GM18499 (cell line): ENCODE data around the gene TRIM25.
"Not testable (repeated sequence)": the region's sequence is repeated elsewhere in the genome, so short reads cannot be mapped to it uniquely, and the experiment has no call there.

Source experiments
- ATAC-seq: cut with Tn5 transposase; IDR thresholded peaks from one replicate; pipeline ENCODE4 v1.9.1; 2021; ENCODE audit warnings: moderate number of reproducible peaks; ENCODE audit not compliant: insufficient read depth, unreplicated experiment

Gene TRIM25

DNA sequence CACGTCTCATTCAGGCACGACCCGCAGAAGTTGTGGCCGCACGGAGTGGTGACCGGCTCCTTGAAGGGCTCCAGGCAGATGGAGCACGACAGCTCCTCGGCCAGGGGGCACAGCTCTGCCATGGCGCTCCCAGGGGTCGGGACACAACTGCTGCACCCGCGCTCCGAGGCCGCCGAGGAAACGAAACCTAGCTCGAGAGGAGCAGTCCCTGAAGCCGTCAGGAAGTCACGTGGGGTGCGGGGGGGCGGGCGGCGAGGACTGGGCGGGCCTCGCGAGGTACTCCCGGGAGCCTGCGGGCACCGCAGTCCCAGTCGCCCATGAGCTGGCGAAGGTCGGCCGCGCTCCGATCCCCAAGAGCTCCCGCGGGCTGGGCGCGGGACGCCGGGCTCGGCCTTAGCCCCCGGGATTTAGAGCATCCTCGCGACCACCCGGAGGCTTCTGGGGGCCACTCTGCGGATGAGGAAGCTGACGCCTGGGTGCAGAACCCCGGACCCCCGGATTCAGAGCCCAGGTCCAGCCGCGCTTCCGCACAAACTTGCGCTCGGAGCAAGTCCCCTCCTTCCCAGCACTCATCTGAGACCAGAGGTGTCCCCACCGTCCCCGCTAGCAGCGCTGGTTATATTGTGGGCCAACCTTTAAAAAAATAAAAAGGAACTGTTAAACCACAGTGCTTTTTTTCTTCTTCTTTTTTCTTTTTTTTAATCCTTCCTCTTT is at the start of gene TRIM25:
Gene TRIM25, minus strand, starts transcription at position 183 of the 714 bp plus-strand sequence. Its CDS starts 61 bp downstream, at position 122.
- peak; percentile 44 for ATAC-seq

- ATAC-seq, result peak; percentile 80
Observed at GRCh38 chr17:56960596-56961538, 47.0 kb upstream of the TRIM25 start, which contains the start of gene COIL. TSS of gene COIL (minus strand) at chr17:56961050. CDS start at chr17:56961019, 31 bp downstream.

DNA sequence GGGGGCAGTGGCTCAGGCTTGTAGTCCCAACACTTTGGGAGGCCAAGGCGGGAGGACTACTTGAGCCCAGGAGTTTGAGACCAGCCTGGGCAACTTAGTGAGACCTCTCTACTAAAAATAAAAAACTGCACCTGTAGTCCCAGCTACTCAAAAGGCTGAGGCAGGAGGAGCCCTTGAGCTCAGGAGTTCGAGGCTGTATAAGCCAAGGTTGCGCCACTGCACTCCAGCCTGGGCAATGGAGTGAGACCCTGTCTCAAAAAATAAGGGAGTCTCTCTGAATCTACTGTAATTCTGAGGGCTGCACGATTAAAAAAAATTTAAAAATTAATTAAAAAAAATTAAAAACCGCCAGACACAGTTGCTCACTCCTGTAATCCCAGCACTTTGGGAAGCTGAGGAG is 43.1 kb upstream of the TRIM25 start:
- ATAC-seq, result no peak

DNA sequence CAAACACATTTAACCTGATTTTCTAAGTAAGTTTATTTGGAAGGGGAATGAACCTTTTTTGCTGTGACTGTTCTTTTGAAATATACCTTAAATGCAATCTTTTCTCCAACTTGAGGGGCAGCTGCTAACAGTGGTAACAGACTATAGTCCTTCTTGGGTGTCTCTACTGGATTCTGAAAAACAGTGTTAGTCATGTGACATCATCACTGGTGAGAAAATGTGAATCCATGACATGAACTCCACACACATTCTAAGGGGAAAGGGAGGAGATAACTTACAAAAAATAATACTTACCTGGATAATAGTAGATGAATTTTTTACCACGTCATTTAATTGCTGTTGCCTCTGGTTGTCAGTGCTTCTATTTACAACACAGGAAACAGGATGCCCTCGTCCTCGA is 35.7 kb upstream of the TRIM25 start:
- no peak for ATAC-seq

- no peak for ATAC-seq
Observed at GRCh38 chr17:56948491-56948890, 34.6 kb upstream of the TRIM25 start.

- ATAC-seq, result no peak
Observed at GRCh38 chr17:56947741-56948140, 33.9 kb upstream of the TRIM25 start.

- no peak for ATAC-seq
Observed at GRCh38 chr17:56945938-56946505, 32.2 kb upstream of the TRIM25 start.

- ATAC-seq, result no peak
Observed at GRCh38 chr17:56943505-56944125, 29.8 kb upstream of the TRIM25 start.

- ATAC-seq, result no peak
Observed at GRCh38 chr17:56939869-56940484, 26.1 kb upstream of the TRIM25 start.

DNA sequence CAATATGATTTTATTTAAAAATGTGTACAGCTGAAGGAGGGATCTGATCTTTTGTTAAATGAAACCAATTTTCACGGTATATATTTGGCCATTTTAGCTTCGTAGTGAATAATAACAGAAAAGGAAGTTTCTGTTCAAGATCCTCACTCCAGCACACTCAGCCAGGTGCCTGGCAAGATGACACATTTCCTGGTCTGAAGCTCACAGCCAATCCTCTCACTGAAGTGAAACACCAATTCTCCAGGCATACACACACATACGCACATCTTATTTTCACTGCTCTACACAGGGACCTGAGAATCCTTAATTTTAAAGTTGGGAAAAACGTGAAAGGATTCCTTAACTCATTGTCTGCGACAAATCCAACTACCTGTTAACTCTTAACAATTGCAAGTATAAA is 24.4 kb upstream of the TRIM25 start:
- ATAC-seq, result not testable (repeated sequence)

- ATAC-seq, result no peak
Observed at GRCh38 chr17:56937687-56938086, 23.8 kb upstream of the TRIM25 start.

DNA sequence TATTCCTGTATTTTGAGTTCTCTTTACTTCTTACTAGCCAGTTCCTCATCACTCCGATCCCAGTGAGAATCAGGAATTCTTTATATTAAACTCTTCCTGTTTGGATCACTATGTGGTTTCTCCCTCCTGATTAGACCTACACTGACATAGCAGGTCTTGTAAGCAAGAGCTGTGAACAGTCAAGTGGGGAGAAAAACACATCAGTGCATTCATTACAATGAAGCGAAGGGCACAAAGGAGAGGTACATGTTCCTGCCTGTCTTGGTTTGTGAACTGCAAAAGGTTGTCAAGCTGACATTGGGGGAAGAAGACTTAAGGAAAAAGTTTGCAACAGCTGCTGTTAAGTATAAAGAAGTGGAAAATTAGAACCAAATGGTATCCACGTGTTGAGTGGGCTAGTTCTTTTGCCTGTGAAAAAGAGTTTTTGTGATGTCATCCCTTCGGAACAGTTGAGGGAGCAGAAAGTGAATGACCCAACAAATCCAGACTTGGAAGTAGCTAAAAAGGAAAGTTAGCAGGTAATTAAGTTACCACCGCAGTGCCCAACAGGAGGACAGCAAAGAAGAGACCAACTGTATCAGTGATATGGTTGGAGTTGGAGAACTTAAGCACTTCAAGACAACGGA is 23.0 kb upstream of the TRIM25 start:
- ATAC-seq, result no peak

DNA sequence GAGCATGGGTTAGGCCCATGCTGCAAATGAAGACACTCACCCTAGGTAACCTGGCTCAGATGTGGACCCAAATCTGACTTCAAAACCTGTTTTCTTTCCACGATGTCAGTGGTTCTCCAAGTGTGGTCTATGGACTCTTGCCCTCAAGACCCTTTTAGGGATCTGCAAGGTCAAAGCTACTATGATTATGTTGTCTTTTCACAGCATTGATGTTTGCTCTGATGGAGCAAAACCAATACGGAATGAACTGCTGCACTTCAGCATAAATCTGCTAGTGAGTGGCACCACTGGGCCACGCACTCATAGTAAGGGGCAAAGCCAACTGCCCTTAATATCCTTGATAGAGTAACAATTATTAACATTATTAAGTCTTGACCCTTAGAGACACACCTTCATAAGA is 21.6 kb upstream of the TRIM25 start:
- no peak for ATAC-seq

DNA sequence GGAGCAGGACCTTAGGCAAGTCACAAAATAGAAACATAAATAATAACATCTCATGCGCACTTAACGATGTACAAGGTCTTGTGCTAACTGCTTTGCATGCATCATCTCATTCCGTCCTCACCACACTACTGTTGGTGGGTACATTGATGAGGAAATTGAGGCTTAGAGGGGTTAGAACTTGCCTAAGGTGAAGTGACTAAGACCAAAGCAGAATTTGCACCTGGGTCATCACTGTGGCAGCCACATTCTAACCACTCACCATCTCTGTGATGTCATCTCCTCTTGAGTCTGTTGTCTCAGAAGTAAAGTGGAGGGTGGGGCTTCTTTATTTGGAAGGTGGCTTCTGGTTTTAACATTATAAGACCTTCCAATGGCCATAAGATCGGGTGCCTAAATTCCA is 20.4 kb upstream of the TRIM25 start:
- no peak for ATAC-seq

- ATAC-seq, result no peak
Observed at GRCh38 chr17:56933868-56934267, 20.0 kb upstream of the TRIM25 start.

GRCh38 chr17:56933151-56933745 is 19.4 kb upstream of the TRIM25 start:
- no peak for ATAC-seq

GRCh38 chr17:56930739-56931337 is 17.0 kb upstream of the TRIM25 start:
- ATAC-seq, result no peak

- ATAC-seq, result no peak
Observed at GRCh38 chr17:56929362-56929969, 15.6 kb upstream of the TRIM25 start.
